HG02798 (cell line): ENCODE measurements around the gene RTEL1.

Experiments used
- ATAC-seq: cut with Tn5 transposase; IDR thresholded peaks from one replicate; pipeline ENCODE4 v1.9.1; 2021; ENCODE audit warnings: mild to moderate bottlenecking; ENCODE audit not compliant: unreplicated experiment, poor library complexity

The RTEL1 gene

GRCh38 chr20:63685269-63686026 lies 27.3 kb downstream of the RTEL1 start:
- no peak for ATAC-seq

- ATAC-seq, result no peak
Measured at GRCh38 chr20:63686094-63686491, 28.0 kb downstream of the RTEL1 start.

GRCh38 chr20:63686492-63687321 lies 28.6 kb downstream of the RTEL1 start:
- ATAC-seq, result no peak

GRCh38 chr20:63687419-63688178 lies 29.5 kb downstream of the RTEL1 start:
- no peak for ATAC-seq

- no peak for ATAC-seq
Measured at GRCh38 chr20:63688228-63689045, 30.3 kb downstream of the RTEL1 start.

GRCh38 chr20:63689046-63690002 lies 31.2 kb downstream of the RTEL1 start:
- ATAC-seq, result no peak

- ATAC-seq, result no peak
Measured at GRCh38 chr20:63690003-63690897, 32.1 kb downstream of the RTEL1 start.

GRCh38 chr20:63690898-63691710 lies 33.0 kb downstream of the RTEL1 start:
- ATAC-seq, result no peak

GRCh38 chr20:63691711-63692435 lies 33.8 kb downstream of the RTEL1 start:
- ATAC-seq, result no peak

- ATAC-seq, result no peak
Measured at GRCh38 chr20:63692436-63693082, 34.4 kb downstream of the RTEL1 start.

- no peak for ATAC-seq
Measured at GRCh38 chr20:63693083-63693732, 35.1 kb downstream of the RTEL1 start.

GRCh38 chr20:63693733-63694583 lies 35.8 kb downstream of the RTEL1 start:
- ATAC-seq, result no peak

- ATAC-seq, result no peak
Measured at GRCh38 chr20:63694584-63695423, 36.7 kb downstream of the RTEL1 start.
